ENCODE data around the gene HMMR. TPM values are rescaled to one million over a fixed set of nuclear protein-coding genes. Genes with fewer than 3 reads are reported as not detected.

The HMMR gene
- total and polyA plus RNA-seq, 9 of the 15 experiments (the other 6 are each of a cell fraction or from before 2014, with no cell fraction given) = 74.9 to 133 (median 90.8) TPM

- TF ChIP-seq TFAP4 (CRISPR knock-in tag; IDR thresholded peaks at IDR 0.05; ENCODE audit: borderline replicate concordance) = peak; percentile 56; the same call in 1 of the 2 replicates
- TF ChIP-seq PTRF (tag; IDR thresholded peaks at IDR 0.05) = no peak
- TF ChIP-seq MEF2A (IDR thresholded peaks at IDR 0.05; ENCODE audit: control insufficient read depth, low read depth, low read length) = no peak
- no peak for TF ChIP-seq DDX20 (tag; IDR thresholded peaks at IDR 0.05; ENCODE audit: low read depth)
- no peak for TF ChIP-seq BACH1 (tag; IDR thresholded peaks at IDR 0.05)
- no peak for TF ChIP-seq ZSCAN32 (CRISPR knock-in tag; IDR thresholded peaks at IDR 0.05)
- TF ChIP-seq ASH1L (IDR thresholded peaks at IDR 0.05; ENCODE audit: borderline replicate concordance, low read depth, partially characterized antibody) = peak; percentile 80
- TF ChIP-seq RBFOX2 (IDR thresholded peaks at IDR 0.05; ENCODE audit: low read depth, low read length) = peak; percentile 96
- no peak for TF ChIP-seq TGIF2 (CRISPR knock-in tag; IDR thresholded peaks at IDR 0.05)
- TF ChIP-seq CLOCK (CRISPR knock-in tag; IDR thresholded peaks at IDR 0.05; ENCODE audit: borderline replicate concordance) = no peak
- peak; percentile 64 for TF ChIP-seq CTBP1 (IDR thresholded peaks at IDR 0.05; ENCODE audit: borderline replicate concordance)
- no peak for TF ChIP-seq ZNF232 (CRISPR knock-in tag; IDR thresholded peaks at IDR 0.05)
- no peak; the same call in 1 of the 2 replicates for TF ChIP-seq ZNF24 (IDR thresholded peaks at IDR 0.05)
- peak; percentile 15; the same call in 1 of the 2 replicates for TF ChIP-seq BRD4 (IDR thresholded peaks at IDR 0.05)
- TF ChIP-seq SOX6 (IDR thresholded peaks at IDR 0.05) = peak; percentile 46; the same call in 1 of the 2 replicates
- TF ChIP-seq GATAD2A (IDR thresholded peaks at IDR 0.05) = no peak
- no peak for TF ChIP-seq KLF6 (CRISPR knock-in tag; IDR thresholded peaks at IDR 0.05; ENCODE audit: borderline replicate concordance)
- no peak for TF ChIP-seq CGGBP1 (CRISPR knock-in tag; IDR thresholded peaks at IDR 0.05)
- TF ChIP-seq SRSF7 (optimal IDR thresholded peaks at IDR 0.05; ENCODE audit: low read depth, low read length) = no peak
- TF ChIP-seq FOSL1 (tag; conservative IDR thresholded peaks at IDR 0.05) = no peak
- no peak for TF ChIP-seq NCOA2 (IDR thresholded peaks at IDR 0.05; ENCODE audit: partially characterized antibody in 2 of 2)
- no peak for TF ChIP-seq SNIP1 (IDR thresholded peaks at IDR 0.05; ENCODE audit: low read depth)
- TF ChIP-seq ZBTB43 (CRISPR knock-in tag; IDR thresholded peaks at IDR 0.05) = no peak
- TF ChIP-seq CAMTA2 (CRISPR knock-in tag; conservative IDR thresholded peaks at IDR 0.05) = no peak
- TF ChIP-seq MCM5 (IDR thresholded peaks at IDR 0.05; ENCODE audit: low read depth) = no peak
These were observed 442 bp upstream of the HMMR start, which contains the start of gene NUDCD2 (continued) for GRCh38 chr5:163459819-163460561.

Data from K562 (cell line).